ENCODE measurements around the gene RNF152.

- TF ChIP-seq EZH2phosphoT487 (IDR thresholded peaks at IDR 0.05) (no peak), EZH2 (IDR thresholded peaks at IDR 0.05) (no peak), CTCF (IDR thresholded peaks at IDR 0.05) (no peak)
Observed at GRCh38 chr18:61887838-61888237, 5.0 kb downstream of the RNF152 start.
